Esophagus muscularis mucosa (tissue), 4 donors: ENCODE results near the gene C11orf68. TPM values are rescaled to one million over a fixed set of nuclear protein-coding genes. Genes with fewer than 3 reads are reported as not detected.

Experiments used
- DNase-seq: peaks from one replicate; pipeline ENCODE4 v3.0.0-alpha.2; 2017; ENCODE audit errors: extremely low spot score
- H3K27ac ChIP-seq, 4 donors: fragments of 200-600 bp; sonication (generic); replicated peaks in 1 of 4; 1 replicate in 3 of 4; 2 replicates in 1 of 4; pipeline ENCODE4 v1.5.1; 2016 to 2019; ENCODE audit warnings: mild to moderate bottlenecking in 1 of 4
- H3K27me3 ChIP-seq, 4 donors: fragments of 200-600 bp; sonication (generic); one replicate each; pipeline versions ENCODE4 v1.5.1 to v1.6.0; 2016 to 2019
- H3K36me3 ChIP-seq, 4 donors: fragments of 200-600 bp; sonication (generic); one replicate each; pipeline ENCODE4 v1.5.1; 2016 to 2019
- H3K4me1 ChIP-seq, 4 donors: fragments of 200-600 bp; sonication (generic); one replicate each; pipeline ENCODE4 v1.5.1; 2016 to 2019
- H3K4me3 ChIP-seq, 4 donors: fragments of 200-600 bp; sonication (generic); 1 replicate in 2 of 4; 2 replicates in 2 of 4; pipeline ENCODE4 v1.5.1; 2016 to 2019; ENCODE audit warnings: mild to moderate bottlenecking in 4 of 4, moderate library complexity in 1 of 4
- H3K9me3 ChIP-seq, 4 donors: fragments of 200-600 bp; sonication (generic); 1 replicate in 3 of 4; 2 replicates in 1 of 4; pipeline ENCODE4 v1.5.1; 2016 to 2019
- CTCF ChIP-seq, 3 experiments: fragments of 200-600 bp in 2 of 3; fragments of 450-650 bp in 1 of 3; sonication (generic) in 2 of 3; IDR thresholded peaks; one replicate each; pipeline ENCODE4 v1.5.1; 2017 to 2019; ENCODE audit warnings: antibody characterized with exemption in 3 of 3, mild to moderate bottlenecking in 2 of 3, moderate library complexity in 1 of 3
- EP300 ChIP-seq: sonication (generic); formaldehyde crosslinking; IDR thresholded peaks from one replicate; pipeline ENCODE4 v1.6.1; 2017; ENCODE audit warnings: antibody characterized with exemption
- POLR2A ChIP-seq: fragments of 450-650 bp; IDR thresholded peaks from one replicate; pipeline ENCODE4 v1.6.1; 2017; ENCODE audit warnings: antibody characterized with exemption, moderate library complexity, mild to moderate bottlenecking, low read depth
- POLR2AphosphoS5 ChIP-seq, 2 donors: sonication (generic); formaldehyde crosslinking; IDR thresholded peaks; one replicate each; pipeline ENCODE4 v1.6.1; 2017; ENCODE audit warnings: antibody characterized with exemption in 2 of 2
- WGBS: methylation state at CpG from one replicate; pipeline ENCODE4 v1.1.5; 2018; 5-methylcytosine and 5-hydroxymethylcytosine counted together
- intact Hi-C: fragments of 100-400 bp; cut with DNase I; formaldehyde crosslinking; loops from one replicate; pipeline ENCODE4 v1.15.1; 2023
- total RNA-seq, 4 donors: library from RNA; depleted of rRNA; stranded (reverse); fragments of >200 nt; gene quantifications; one replicate each; pipeline versions ENCODE4 v1.1.0 to v1.2.1, GENCODE V29; 2016

C11orf68 gene
- total RNA-seq, 4 donors from 2014 or later, result 18.2 to 56.0 (median 28.0) TPM

GRCh38 chr11:65941720-65942310, 23.0 kb upstream of the C11orf68 start:
- intact Hi-C loops, result no loop called here
- TF ChIP-seq POLR2A, result no peak
- TF ChIP-seq CTCF (IDR thresholded peaks at IDR 0.05), result no peak
- no peak for TF ChIP-seq POLR2AphosphoS5 (IDR thresholded peaks at IDR 0.05)
- no peak for TF ChIP-seq EP300
- WGBS, result 80% methylated on average over 9 of the region's 9 CpGs
- Histone ChIP-seq H3K9me3 (no peaks in the 10 kb centered on the region), H3K36me3 (no peaks in the 10 kb centered on the region), H3K4me3 (no peak overlapping the region), H3K4me1 (no peaks in the 10 kb centered on the region), H3K27ac (no peak overlapping the region), H3K27me3 (peaks cover 0 to 19% (median 0%) of the 10 kb centered on the region in 4 donors)
- no peak for DNase-seq

- no peaks in the 10 kb centered on the region for H3K36me3 ChIP-seq
- DNase-seq, result no peak
- intact Hi-C loops, result no loop called here
- peaks cover 0 to 18% (median 0%) of the 10 kb centered on the region in 4 donors for H3K27me3 ChIP-seq
- H3K4me3 ChIP-seq, result no peak overlapping the region
- TF ChIP-seq EP300, result no peak
- WGBS, result 68% methylated on average over 4 of the region's 4 CpGs
- H3K9me3 ChIP-seq, result no peaks in the 10 kb centered on the region
- H3K27ac ChIP-seq, result no peak overlapping the region
- no peaks in the 10 kb centered on the region for H3K4me1 ChIP-seq
Observed at GRCh38 chr11:65937766-65938165, 18.9 kb upstream of the C11orf68 start.

- Histone ChIP-seq H3K4me3 (no peak overlapping the region), H3K4me1 (no peaks in the 10 kb centered on the region), H3K27ac (no peak overlapping the region), H3K36me3 (no peaks in the 10 kb centered on the region), H3K27me3 (peaks cover 0 to 21% (median 0%) of the 10 kb centered on the region in 4 donors), H3K9me3 (no peaks in the 10 kb centered on the region)
- WGBS, result 49% methylated on average over 4 of the region's 4 CpGs
- intact Hi-C loops, result no loop called here
- TF ChIP-seq POLR2AphosphoS5 (IDR thresholded peaks at IDR 0.05) (no peak), POLR2A (no peak), CTCF (IDR thresholded peaks at IDR 0.05) (no peak), EP300 (no peak)
- DNase-seq, result no peak
Observed at GRCh38 chr11:65934014-65934413, 15.2 kb upstream of the C11orf68 start.

GRCh38 chr11:65932558-65932919, 13.7 kb upstream of the C11orf68 start:
- Histone ChIP-seq H3K27me3 (peaks cover 0 to 9% (median 0%) of the 10 kb centered on the region in 4 donors), H3K4me3 (no peak overlapping the region), H3K27ac (no peak overlapping the region), H3K4me1 (no peaks in the 10 kb centered on the region), H3K9me3 (no peaks in the 10 kb centered on the region), H3K36me3 (no peaks in the 10 kb centered on the region)
- no peak for DNase-seq
- intact Hi-C loops, result no loop called here
- WGBS, result 36% methylated on average over 9 of the region's 9 CpGs
- TF ChIP-seq POLR2AphosphoS5 (IDR thresholded peaks at IDR 0.05) (no peak), EP300 (no peak), CTCF (IDR thresholded peaks at IDR 0.05) (no peak), POLR2A (no peak)

- Histone ChIP-seq H3K27ac (no peak overlapping the region), H3K27me3 (peaks cover 0 to 6% (median 0%) of the 10 kb centered on the region in 4 donors), H3K36me3 (no peaks in the 10 kb centered on the region), H3K9me3 (no peaks in the 10 kb centered on the region), H3K4me1 (no peaks in the 10 kb centered on the region), H3K4me3 (no peak overlapping the region)
- intact Hi-C loops, result no loop called here
- 52% methylated on average over 13 of the region's 13 CpGs for WGBS
- DNase-seq, result no peak
- TF ChIP-seq CTCF (IDR thresholded peaks at IDR 0.05), result no peak
- no peak for TF ChIP-seq EP300
- no peak for TF ChIP-seq POLR2AphosphoS5 (IDR thresholded peaks at IDR 0.05)
- TF ChIP-seq POLR2A, result no peak
Observed at GRCh38 chr11:65931773-65932557, 13.1 kb upstream of the C11orf68 start.
